GM12878 (cell line): ENCODE measurements around the gene DCAF7. TPM values are rescaled to one million over a fixed set of nuclear protein-coding genes. Genes with fewer than 3 reads are reported as not detected.

ENCODE experiments used
- ATAC-seq: fragments of 200-7000 bp; cut with Tn5 transposase; 3 replicates; pipeline ENCODE4 v1.9.1; 2020; ENCODE audit warnings: mild to moderate bottlenecking, moderate library complexity
- BruUV-seq: library from RNA; stranded (reverse); fragments of 400-500 nt; replicated peaks from 2 replicates; lab custom pipeline; 2021; lab: Mats Ljungman, UMichigan
- CTCF ChIA-PET: fragments of 300-600 bp; sonication (Branson Sonifier 250); formaldehyde crosslinking; extraction: SDS; loops from one replicate; lab custom pipeline; 2021; ENCODE audit warnings: inconsistent platforms; lab: Yijun Ruan, JAX
- POLR2A ChIA-PET: fragments of 350-600 bp; formaldehyde crosslinking; extraction: SDS; loops from one replicate; lab custom pipeline; 2021; ENCODE audit warnings: inconsistent platforms; lab: Charles Lee
- RAD21 ChIA-PET: fragments of 300-600 bp; sonication (Branson Sonifier 250); formaldehyde crosslinking; loops from one replicate; lab custom pipeline; 2023; ENCODE audit warnings: antibody characterized with exemption; ENCODE audit not compliant: unreplicated experiment; lab: Charles Lee
- SMC1A ChIA-PET: fragments of 300-600 bp; sonication (Branson Sonifier 250); formaldehyde crosslinking; loops from one replicate; lab custom pipeline; 2023; ENCODE audit not compliant: unreplicated experiment, uncharacterized antibody; lab: Charles Lee
- DNase-seq: peaks from one replicate; pipeline ENCODE4 v3.0.0-alpha.2; 2011; ENCODE audit warnings: low read depth, low spot score
- FAIRE-seq: peaks from 3 replicates; lab custom pipeline; 2011; peaks lifted over from hg19 to GRCh38; lab: Jason Lieb, UNC
- H2AFZ ChIP-seq: 2 replicates; pipeline ENCODE4 v1.6.0; 2011; ENCODE audit warnings: low read depth, low read length, control low read depth; ENCODE audit not compliant: control insufficient read depth
- H3K27ac ChIP-seq: 2 replicates; pipeline ENCODE4 v1.5.1; 2011; ENCODE audit warnings: control low read depth; ENCODE audit not compliant: control insufficient read depth, insufficient read depth
- H3K27me3 ChIP-seq, 2 experiments: replicated peaks in 1 of 2; 2 replicates each; pipeline versions ENCODE4 v1.6.0 to v1.6.1; 2011; ENCODE audit warnings: low read length in 1 of 2; ENCODE audit not compliant: control insufficient read depth in 2 of 2, insufficient read depth in 2 of 2
- H3K36me3 ChIP-seq, 2 experiments: 2 replicates each; pipeline ENCODE4 v1.5.1; 2011; ENCODE audit warnings: low read length in 1 of 2; ENCODE audit not compliant: control insufficient read depth in 2 of 2, insufficient read depth in 2 of 2
- H3K4me1 ChIP-seq: 2 replicates; pipeline ENCODE4 v1.6.1; 2011; ENCODE audit warnings: mild to moderate bottlenecking, low read length, moderate library complexity, mixed read lengths; ENCODE audit not compliant: control insufficient read depth, insufficient read depth
- H3K4me2 ChIP-seq: 2 replicates; pipeline ENCODE4 v1.6.0; 2011; ENCODE audit warnings: control low read depth; ENCODE audit not compliant: control insufficient read depth, insufficient read depth
- H3K4me3 ChIP-seq: fragments of 200-600 bp; sonication (generic); 2 replicates; pipeline ENCODE4 v1.5.1; 2016
- H3K79me2 ChIP-seq: 2 replicates; pipeline ENCODE4 v1.6.0; 2011; ENCODE audit warnings: low read length; ENCODE audit not compliant: control insufficient read depth, insufficient read depth
- H3K9ac ChIP-seq: 2 replicates; pipeline ENCODE4 v1.8.0; 2011; ENCODE audit warnings: low read length, control low read depth, mixed read lengths; ENCODE audit not compliant: control insufficient read depth, insufficient read depth
- H3K9me3 ChIP-seq: replicated peaks from 3 replicates; pipeline ENCODE4 v1.5.1; 2011; ENCODE audit warnings: mild to moderate bottlenecking, low read length; ENCODE audit not compliant: control insufficient read depth, insufficient read depth
- H4K20me1 ChIP-seq: 2 replicates; pipeline ENCODE4 v1.6.0; 2011; ENCODE audit not compliant: control insufficient read depth, insufficient read depth
- BHLHE40 ChIP-seq, 2 experiments: fragments of 450-650 bp in 1 of 2; IDR thresholded peaks; 2 replicates each; pipeline ENCODE4 v1.6.1; 2011 to 2017; ENCODE audit warnings: low read depth in 2 of 2, borderline replicate concordance in 1 of 2, improper control_type of control experiment in 1 of 2, low read length in 1 of 2, mild to moderate bottlenecking in 1 of 2
- CUX1 ChIP-seq: IDR thresholded peaks from 2 replicates; pipeline ENCODE4 v1.6.1; 2012; ENCODE audit warnings: improper control_type of control experiment, low read depth, low read length; ENCODE audit not compliant: insufficient replicate concordance
- MYB ChIP-seq: fragments of 150-350 bp; IDR thresholded peaks from 2 replicates; pipeline ENCODE4 v1.6.1; 2014; ENCODE audit warnings: mild to moderate bottlenecking, low read depth, low read length, borderline replicate concordance
- NR2C2 ChIP-seq: IDR thresholded peaks from 2 replicates; pipeline ENCODE4 v1.6.1; 2011; ENCODE audit warnings: borderline replicate concordance, low read depth; ENCODE audit not compliant: control insufficient read depth, insufficient read length
- NRF1 ChIP-seq: conservative IDR thresholded peaks from 2 replicates; pipeline ENCODE4 v1.6.1; 2011; ENCODE audit warnings: mild to moderate bottlenecking, low read depth, low read length, improper control_type of control experiment
- POLR2A ChIP-seq: IDR thresholded peaks from 2 replicates; pipeline ENCODE4 v1.6.1; 2011; ENCODE audit warnings: low read depth, mild to moderate bottlenecking, low read length
- RELA ChIP-seq: fragments of 450-650 bp; IDR thresholded peaks from 2 replicates; pipeline ENCODE4 v1.8.0; 2014; ENCODE audit warnings: borderline replicate concordance; ENCODE audit not compliant: partially characterized antibody
- ZNF24 ChIP-seq: fragments of 450-650 bp; IDR thresholded peaks from 2 replicates; pipeline ENCODE4 v1.6.1; 2017; ENCODE audit warnings: antibody characterized with exemption, mild to moderate bottlenecking
- WGBS: methylation state at CpG from one replicate; pipeline ENCODE4 v1.1.6; 2016; ENCODE audit warnings: low lambda C conversion rate; ENCODE audit not compliant: insufficient replicate concordance, insufficient coverage; ENCODE audit errors: missing lambda C conversion rate; 5-methylcytosine and 5-hydroxymethylcytosine counted together
- in situ Hi-C: fragments of 300-500 bp; cut with MboI; formaldehyde crosslinking; loops from 9 replicates; pipeline ENCODE4 v1.14.3; 2018; ENCODE audit warnings: mixed read lengths
- intact Hi-C: fragments of 100-400 bp; cut with micrococcal nuclease; formaldehyde crosslinking; loops from one replicate; pipeline ENCODE4 v1.14.2; 2022; ENCODE audit not compliant: unreplicated experiment
- polyA plus RNA-seq, 11 experiments: library from polyadenylated mRNA; depleted of rRNA in 4 of 11; unstranded in 6 of 11; stranded (reverse) in 5 of 11; fragments of >200 nt; fragmentation: Nextera tagmentation in 4 of 11; fragmentation: Illumina TruSeq in 1 of 11; extraction: Ambion mirVana in 4 of 11; extraction: Trizol in 1 of 11; gene quantifications; 1 replicate in 1 of 11; 2 replicates in 10 of 11; pipeline versions ENCODE4 v1.2.1 to v1.2.3, GENCODE V29; 2011 to 2016; ENCODE audit warnings: inconsistent platforms in 2 of 11, missing spikeins in 2 of 11, low read depth in 1 of 11
- total RNA-seq, 4 experiments: library from RNA; depleted of rRNA in 3 of 4; stranded (reverse); fragments of >200 nt in 3 of 4; fragmentation: Illumina TruSeq in 1 of 4; extraction: Trizol in 1 of 4; gene quantifications; 2 replicates each; pipeline versions ENCODE4 v1.2.1 to v1.2.3, GENCODE V29; 2013 to 2021

Gene DCAF7
- total and polyA plus RNA-seq, 10 of the 15 experiments (the other 5 are each of a cell fraction or from before 2014, with no cell fraction given), result 27.0 to 103 (median 54.5) TPM

- Histone ChIP-seq H3K4me2 (no peak overlapping the region), H4K20me1 (no peaks in the 10 kb centered on the region), H3K9me3 (no peaks in the 10 kb centered on the region), H3K9ac (no peak overlapping the region), H3K4me1 (no peaks in the 10 kb centered on the region), H3K27me3 (no peaks in the 10 kb centered on the region), H3K4me3 (no peak overlapping the region), H2AFZ (no peak overlapping the region), H3K36me3 (peaks cover 1 to 8% of the 10 kb centered on the region in 2 experiments; a peak in 2 of 4 replicates), H3K27ac (no peak overlapping the region), H3K79me2 (peaks cover 6% of the 10 kb centered on the region)
- ChIA-PET SMC1A (interaction anchor here (1.0 to 1.2 kb wide), 2 partner anchors 9 to 64 kb away, joined by 3 to 4 read pairs; partner anchors contain the start of gene MAP3K3), CTCF (interaction anchor here (1.1 to 1.6 kb wide), 3 partner anchors 9 to 19 kb away, joined by 3 to 4 read pairs (median 3); partner anchors contain the start of gene MAP3K3), RAD21 (interaction anchor here (1.2 kb wide), 1 partner anchor 8 kb away, joined by 4 read pairs; no protein-coding TSS in a partner anchor), POLR2A (no interaction called here)
- DNase-seq (no peak), FAIRE-seq (no peak), ATAC-seq (peak; percentile 42; the same call in 2 of the 3 replicates)
- TF ChIP-seq NR2C2, result no peak
- no peak for TF ChIP-seq RELA
- no peak for TF ChIP-seq MYB
- no peak for TF ChIP-seq BHLHE40 (IDR thresholded peaks at IDR 0.05; ENCODE audit: borderline replicate concordance in 1 of 2, low read depth in 2 of 2, low read length in 1 of 2)
- no peak for TF ChIP-seq POLR2A
- 0 out of 2 replicates have a peak, but pooled peaks have one; percentile 7 for TF ChIP-seq ZNF24
- no peak for TF ChIP-seq CUX1
- no peak for TF ChIP-seq NRF1
- intact Hi-C loops, result no loop called here
- no TSS peak for BruUV-seq
- WGBS, result 70% methylated on average over 3 of the region's 3 CpGs
- in situ Hi-C loops, result no loop called here
Measured at GRCh38 chr17:63631062-63631461, 80.8 kb downstream of the DCAF7 start.
